Stimulated activated naive CD8-positive, alpha-beta T cell treated with anti-CD3 and anti-CD28 coated beads, Interleukin-15, Interleukin-2, amounts not matched to agents 100 ng/mL and 50 ng/mL, for 24 hours (primary cell): ENCODE measurements around the gene TMEM178A.
"Not testable (repeated sequence)": the region's sequence is repeated elsewhere in the genome, so short reads cannot be mapped to it uniquely, and the experiment has no call there.

Experiments
- H3K27ac Mint-ChIP-seq: one replicate; pipeline ENCODE4 v1.8.0; 2021; ENCODE audit warnings: mild to moderate bottlenecking, mixed read lengths
- H3K27me3 Mint-ChIP-seq: one replicate; pipeline ENCODE4 v1.8.0; 2021; ENCODE audit warnings: mixed read lengths
- H3K36me3 Mint-ChIP-seq: one replicate; pipeline ENCODE4 v1.8.0; 2021; ENCODE audit warnings: low read depth, mixed read lengths
- H3K4me1 Mint-ChIP-seq: one replicate; pipeline ENCODE4 v1.8.0; 2021; ENCODE audit warnings: low read depth, mixed read lengths
- H3K4me3 Mint-ChIP-seq: one replicate; pipeline ENCODE4 v1.8.0; 2021; ENCODE audit warnings: mild to moderate bottlenecking, mixed read lengths
- H3K9me3 Mint-ChIP-seq: one replicate; pipeline ENCODE4 v1.8.0; 2021; ENCODE audit warnings: mixed read lengths

The TMEM178A gene

GRCh38 chr2:39665811-39666490, at the start of gene TMEM178A:
Gene TMEM178A, plus strand, starts transcription at chr2:39665917. Its CDS starts 58 bp downstream, at chr2:39665975.
- no peaks in the 10 kb centered on the region for H3K9me3 Mint-ChIP-seq
- no peaks in the 10 kb centered on the region for H3K36me3 Mint-ChIP-seq
- peaks cover 10% of the 10 kb centered on the region for H3K4me1 Mint-ChIP-seq
- H3K27ac Mint-ChIP-seq, result peak within 1 kb of the TSS; percentile 68
- H3K27me3 Mint-ChIP-seq, result peaks cover 75% of the 10 kb centered on the region
- H3K4me3 Mint-ChIP-seq, result peak within 1 kb of the TSS; percentile 77

- Mint-ChIP-seq H3K27me3 (peaks cover 33% of the 10 kb centered on the region), H3K4me3 (no peak overlapping the region), H3K36me3 (no peaks in the 10 kb centered on the region), H3K4me1 (peaks cover 6% of the 10 kb centered on the region), H3K27ac (no peak overlapping the region), H3K9me3 (no peaks in the 10 kb centered on the region)
These were observed 47.5 kb upstream of the TMEM178A start for GRCh38 chr2:39618236-39618635.

GRCh38 chr2:39618736-39619135, 47.0 kb upstream of the TMEM178A start:
- Mint-ChIP-seq H3K9me3 (no peaks in the 10 kb centered on the region), H3K27ac (no peak overlapping the region), H3K36me3 (no peaks in the 10 kb centered on the region), H3K4me1 (peaks cover 6% of the 10 kb centered on the region), H3K27me3 (peaks cover 33% of the 10 kb centered on the region), H3K4me3 (no peak overlapping the region)

- Mint-ChIP-seq H3K4me3 (no peak overlapping the region), H3K27me3 (peaks cover 27% of the 10 kb centered on the region), H3K9me3 (no peaks in the 10 kb centered on the region), H3K27ac (no peak overlapping the region), H3K4me1 (peaks cover 6% of the 10 kb centered on the region), H3K36me3 (no peaks in the 10 kb centered on the region)
These were observed 45.6 kb upstream of the TMEM178A start for GRCh38 chr2:39620067-39620466.

- Mint-ChIP-seq H3K9me3 (no peaks in the 10 kb centered on the region), H3K36me3 (no peaks in the 10 kb centered on the region), H3K27ac (no peak overlapping the region), H3K4me3 (no peak overlapping the region), H3K27me3 (peaks cover 24% of the 10 kb centered on the region), H3K4me1 (peaks cover 6% of the 10 kb centered on the region)
These were observed 44.1 kb upstream of the TMEM178A start for GRCh38 chr2:39621596-39621995.

- Mint-ChIP-seq H3K4me3 (no peak overlapping the region), H3K27me3 (peaks cover 14% of the 10 kb centered on the region), H3K27ac (no peak overlapping the region), H3K36me3 (no peaks in the 10 kb centered on the region), H3K4me1 (peaks cover 6% of the 10 kb centered on the region), H3K9me3 (no peaks in the 10 kb centered on the region)
These were observed 42.9 kb upstream of the TMEM178A start for GRCh38 chr2:39622860-39623259.

GRCh38 chr2:39623917-39624316, 41.8 kb upstream of the TMEM178A start:
- Mint-ChIP-seq H3K9me3 (no peaks in the 10 kb centered on the region), H3K27me3 (peaks cover 14% of the 10 kb centered on the region), H3K27ac (no peak overlapping the region), H3K4me1 (peaks cover 6% of the 10 kb centered on the region), H3K4me3 (no peak overlapping the region), H3K36me3 (no peaks in the 10 kb centered on the region)

GRCh38 chr2:39625193-39625926, 40.4 kb upstream of the TMEM178A start:
- Mint-ChIP-seq H3K27ac (no peak overlapping the region), H3K4me3 (no peak overlapping the region), H3K4me1 (peaks cover 2% of the 10 kb centered on the region), H3K9me3 (no peaks in the 10 kb centered on the region), H3K36me3 (no peaks in the 10 kb centered on the region), H3K27me3 (peaks cover 9% of the 10 kb centered on the region)

GRCh38 chr2:39625927-39626270, 39.8 kb upstream of the TMEM178A start:
- no peaks in the 10 kb centered on the region for H3K36me3 Mint-ChIP-seq
- no peak overlapping the region for H3K27ac Mint-ChIP-seq
- H3K4me3 Mint-ChIP-seq, result no peak overlapping the region
- peaks cover 6% of the 10 kb centered on the region for H3K27me3 Mint-ChIP-seq
- H3K4me1 Mint-ChIP-seq, result no peaks in the 10 kb centered on the region
- H3K9me3 Mint-ChIP-seq, result no peaks in the 10 kb centered on the region

- H3K36me3 Mint-ChIP-seq, H3K27me3 Mint-ChIP-seq, H3K4me1 Mint-ChIP-seq, H3K4me3 Mint-ChIP-seq, H3K27ac Mint-ChIP-seq, H3K9me3 Mint-ChIP-seq: not testable (repeated sequence)
These were observed 37.4 kb upstream of the TMEM178A start for GRCh38 chr2:39628346-39628745.

- Mint-ChIP-seq H3K9me3 (no peaks in the 10 kb centered on the region), H3K27me3 (no peaks in the 10 kb centered on the region), H3K4me1 (no peaks in the 10 kb centered on the region), H3K36me3 (no peaks in the 10 kb centered on the region), H3K27ac (no peak overlapping the region), H3K4me3 (no peak overlapping the region)
These were observed 36.1 kb upstream of the TMEM178A start for GRCh38 chr2:39629646-39630045.

GRCh38 chr2:39631256-39631655, 34.5 kb upstream of the TMEM178A start:
- no peaks in the 10 kb centered on the region for H3K36me3 Mint-ChIP-seq
- H3K27me3 Mint-ChIP-seq, result no peaks in the 10 kb centered on the region
- no peaks in the 10 kb centered on the region for H3K9me3 Mint-ChIP-seq
- no peaks in the 10 kb centered on the region for H3K4me1 Mint-ChIP-seq
- no peak overlapping the region for H3K27ac Mint-ChIP-seq
- no peak overlapping the region for H3K4me3 Mint-ChIP-seq

GRCh38 chr2:39631718-39632117, 34.0 kb upstream of the TMEM178A start:
- Mint-ChIP-seq H3K4me3 (no peak overlapping the region), H3K9me3 (no peaks in the 10 kb centered on the region), H3K27ac (no peak overlapping the region), H3K27me3 (no peaks in the 10 kb centered on the region), H3K4me1 (no peaks in the 10 kb centered on the region), H3K36me3 (no peaks in the 10 kb centered on the region)

GRCh38 chr2:39632876-39633275, 32.8 kb upstream of the TMEM178A start:
- no peaks in the 10 kb centered on the region for H3K4me1 Mint-ChIP-seq
- H3K27ac Mint-ChIP-seq, result no peak overlapping the region
- H3K4me3 Mint-ChIP-seq, result no peak overlapping the region
- H3K9me3 Mint-ChIP-seq, result no peaks in the 10 kb centered on the region
- H3K27me3 Mint-ChIP-seq, result peaks cover 2% of the 10 kb centered on the region
- H3K36me3 Mint-ChIP-seq, result no peaks in the 10 kb centered on the region

- no peaks in the 10 kb centered on the region for H3K9me3 Mint-ChIP-seq
- H3K36me3 Mint-ChIP-seq, result no peaks in the 10 kb centered on the region
- no peak overlapping the region for H3K27ac Mint-ChIP-seq
- no peak overlapping the region for H3K4me3 Mint-ChIP-seq
- H3K27me3 Mint-ChIP-seq, result peaks cover 2% of the 10 kb centered on the region
- H3K4me1 Mint-ChIP-seq, result no peaks in the 10 kb centered on the region
These were observed 29.4 kb upstream of the TMEM178A start for GRCh38 chr2:39636306-39636705.

- no peaks in the 10 kb centered on the region for H3K36me3 Mint-ChIP-seq
- H3K9me3 Mint-ChIP-seq, result no peaks in the 10 kb centered on the region
- peaks cover 2% of the 10 kb centered on the region for H3K27me3 Mint-ChIP-seq
- no peak overlapping the region for H3K27ac Mint-ChIP-seq
- no peak overlapping the region for H3K4me3 Mint-ChIP-seq
- no peaks in the 10 kb centered on the region for H3K4me1 Mint-ChIP-seq
These were observed 27.1 kb upstream of the TMEM178A start for GRCh38 chr2:39638581-39638980.
